GM20000 (cell line): ENCODE data around the gene TARS3.
"Not testable (repeated sequence)": the region's sequence is repeated elsewhere in the genome, so short reads cannot be mapped to it uniquely, and the experiment has no call there.

Source experiments
- DNase-seq: peaks from one replicate; pipeline ENCODE4 v3.0.0; 2012; ENCODE audit warnings: low spot score
- CTCF ChIP-seq: IDR thresholded peaks from 2 replicates; pipeline ENCODE4 v1.5.1; 2012; ENCODE audit warnings: mild to moderate bottlenecking, control low read depth; ENCODE audit errors: extremely low read depth, missing control alignments

TARS3 gene

GRCh38 chr15:101637038-101637437, 87.2 kb downstream of the TARS3 start:
- TF ChIP-seq CTCF: no peak
- DNase-seq: no peak

GRCh38 chr15:101635944-101636727, 88.1 kb downstream of the TARS3 start:
- no peak for DNase-seq
- TF ChIP-seq CTCF: no peak

- DNase-seq: no peak
These were observed 90.9 kb downstream of the TARS3 start for GRCh38 chr15:101633356-101633755.

GRCh38 chr15:101626729-101627128, 97.5 kb downstream of the TARS3 start:
- DNase-seq: not testable (repeated sequence)

More at GRCh38 chr15:101633356-101633755, 90.9 kb downstream of the TARS3 start:
- TF ChIP-seq CTCF: no peak

- TF ChIP-seq CTCF: no peak
- DNase-seq: no peak
These were observed 98.3 kb downstream of the TARS3 start for GRCh38 chr15:101625980-101626379.

- DNase-seq: no peak
- TF ChIP-seq CTCF: no peak
These were observed 99.1 kb downstream of the TARS3 start for GRCh38 chr15:101625184-101625583.

GRCh38 chr15:101623367-101624304, 100.6 kb downstream of the TARS3 start:
- DNase-seq: no peak
- TF ChIP-seq CTCF: no peak
